GM19193 (cell line): Measurements from ENCODE around the gene SNRNP25.

ENCODE experiments used
- POLR2A ChIP-seq: IDR thresholded peaks from 4 replicates; pipeline ENCODE4 v1.6.1; 2011; ENCODE audit not compliant: insufficient read depth, insufficient read length; ENCODE audit errors: extremely low read depth

Gene SNRNP25

GRCh38 chr16:62968-63391 is 9.4 kb downstream of the SNRNP25 start:
- TF ChIP-seq POLR2A = no peak

- no peak for TF ChIP-seq POLR2A
These were observed 9.8 kb downstream of the SNRNP25 start for GRCh38 chr16:63466-63865.

- TF ChIP-seq POLR2A = no peak
These were observed 10.6 kb downstream of the SNRNP25 start for GRCh38 chr16:63998-64913.

- TF ChIP-seq POLR2A = no peak
These were observed 11.3 kb downstream of the SNRNP25 start for GRCh38 chr16:64914-65255.

- TF ChIP-seq POLR2A = no peak
These were observed 12.1 kb downstream of the SNRNP25 start for GRCh38 chr16:65745-66144.

GRCh38 chr16:66309-67182 is 12.9 kb downstream of the SNRNP25 start:
- no peak for TF ChIP-seq POLR2A

- TF ChIP-seq POLR2A = no peak
These were observed 13.7 kb downstream of the SNRNP25 start for GRCh38 chr16:67183-67791.

- no peak for TF ChIP-seq POLR2A
These were observed 14.5 kb downstream of the SNRNP25 start for GRCh38 chr16:67884-68789.

GRCh38 chr16:69181-69580 is 15.6 kb downstream of the SNRNP25 start:
- no peak for TF ChIP-seq POLR2A

- no peak for TF ChIP-seq POLR2A
These were observed 17.5 kb downstream of the SNRNP25 start for GRCh38 chr16:71210-71539.

GRCh38 chr16:71540-72401 is 18.1 kb downstream of the SNRNP25 start:
- no peak for TF ChIP-seq POLR2A

GRCh38 chr16:72561-73548 is 19.2 kb downstream of the SNRNP25 start, which contains the start of gene RHBDF1:
RHBDF1 (minus strand) TSS chr16:72631; CDS start chr16:65015, 7,616 bp downstream.
- TF ChIP-seq POLR2A = no peak

- TF ChIP-seq POLR2A = no peak
These were observed 20.6 kb downstream of the SNRNP25 start for GRCh38 chr16:74051-74746.
